Right lung (tissue), 5 donors: ENCODE results near the gene CHI3L1. TPM values are rescaled to one million over a fixed set of nuclear protein-coding genes. Genes with fewer than 3 reads are reported as not detected.

Experiments used
- DNase-seq, 2 donors: peaks; one replicate each; pipeline ENCODE4 v3.0.0-alpha.2; 2013
- polyA plus RNA-seq, 5 donors: library from polyadenylated mRNA; unstranded; fragments of 120-200 nt; gene quantifications; one replicate each; pipeline versions ENCODE4 v1.2.1 to v1.2.3, GENCODE V29; 2013; ENCODE audit warnings: inconsistent platforms in 1 of 5, low replicate concordance in 1 of 5; ENCODE audit not compliant: insufficient read length in 5 of 5, insufficient read depth in 1 of 5

Gene CHI3L1
- polyA plus RNA-seq, 5 donors = 0.43 to 1.6 (median 0.64) TPM

DNA sequence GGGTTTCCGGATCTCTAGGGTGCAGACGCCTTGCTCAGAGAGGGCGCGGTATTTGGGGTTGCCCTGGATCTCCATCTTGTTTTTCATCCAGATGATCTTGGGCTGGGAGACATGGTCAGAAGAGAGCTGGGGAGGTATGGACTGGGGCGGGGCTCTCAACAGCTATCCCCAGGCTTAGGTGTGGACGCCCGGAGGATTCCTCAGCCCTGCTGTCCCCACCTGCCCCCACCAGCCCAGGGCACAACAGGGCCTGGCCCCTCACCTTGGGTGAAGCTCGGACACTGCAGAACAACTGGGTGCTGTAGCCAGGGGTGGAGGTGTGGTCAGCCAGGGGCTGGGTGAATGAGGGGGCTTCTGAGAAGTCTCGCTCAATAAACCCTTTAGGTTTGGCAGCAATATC is 17.5 kb downstream of the CHI3L1 start:
- DNase-seq = no peak

DNA sequence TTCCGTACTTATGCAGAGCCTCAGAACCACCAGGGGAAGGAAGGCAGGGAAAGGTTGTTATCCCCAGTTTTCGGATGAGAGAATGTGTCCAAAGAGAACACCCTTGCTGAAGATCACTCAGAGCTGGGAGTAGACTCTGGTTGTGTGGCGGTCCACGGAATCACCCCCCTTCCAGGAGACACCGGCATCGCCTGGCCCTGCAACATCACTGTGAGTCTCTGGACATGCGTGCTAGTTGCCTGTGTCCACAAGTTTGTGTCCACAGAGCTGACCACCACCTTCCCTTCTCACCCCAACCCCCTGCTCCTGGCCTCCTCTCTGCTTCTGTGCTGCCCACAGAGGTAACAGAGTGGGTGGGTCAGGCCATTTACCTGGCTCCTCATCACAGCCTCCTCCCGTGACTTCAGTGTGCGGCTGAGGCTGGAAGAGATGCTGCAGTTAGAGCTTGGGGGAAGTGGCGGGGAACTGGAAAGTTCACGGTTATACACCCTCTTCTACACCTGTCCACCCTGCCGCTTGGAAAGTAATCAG is 18.2 kb downstream of the CHI3L1 start:
- no peak for DNase-seq

- no peak for DNase-seq
These were observed 18.6 kb downstream of the CHI3L1 start for GRCh38 chr1:203167913-203168200.

DNA sequence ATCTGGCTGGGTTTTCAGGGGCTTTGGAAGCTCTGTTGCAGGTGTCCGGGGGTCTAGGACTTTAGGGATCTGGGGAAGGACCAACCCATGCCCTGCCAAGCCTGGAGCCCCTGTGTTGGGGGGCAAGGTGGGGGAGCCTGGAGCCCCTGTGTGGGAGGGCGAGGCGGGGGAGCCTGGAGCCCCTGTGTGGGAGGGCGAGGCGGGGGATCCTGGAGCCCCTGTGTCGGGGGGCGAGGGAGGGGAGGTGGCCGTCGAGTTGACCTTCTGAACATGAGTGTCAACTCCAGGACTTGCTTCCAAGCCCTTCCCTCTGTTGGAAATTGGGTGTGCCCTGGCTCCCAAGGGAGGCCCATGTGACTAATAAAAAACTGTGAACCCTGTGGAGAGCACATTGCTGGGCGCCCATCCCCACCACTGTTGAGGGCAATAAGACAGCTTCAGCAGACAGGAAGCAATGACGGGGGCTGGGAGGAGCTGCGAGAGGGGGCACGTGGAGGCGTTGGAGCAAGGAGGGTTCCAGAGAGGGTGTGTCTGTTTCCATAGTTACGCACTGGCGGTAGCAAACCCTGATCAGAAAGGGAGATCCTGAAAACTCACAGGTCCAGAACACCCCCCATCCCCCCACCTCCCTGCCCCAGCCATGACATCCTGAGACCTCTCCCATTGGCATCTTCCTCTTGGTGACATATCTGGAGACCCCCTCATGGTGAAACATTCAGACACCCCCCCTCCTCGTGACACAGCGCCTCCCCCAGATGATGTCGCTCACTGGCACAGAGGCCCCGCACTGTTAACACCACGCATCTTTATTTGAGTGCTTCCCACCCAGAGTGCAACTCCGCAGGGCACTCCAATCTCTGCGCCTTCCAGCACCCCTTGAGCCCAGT is 19.2 kb downstream of the CHI3L1 start:
- DNase-seq = no peak

GRCh38 chr1:203166192-203166940 is 20.1 kb downstream of the CHI3L1 start:
- DNase-seq = no peak

- no peak for DNase-seq
These were observed 20.7 kb downstream of the CHI3L1 start for GRCh38 chr1:203165800-203166161.

- no peak for DNase-seq
These were observed 21.3 kb downstream of the CHI3L1 start for GRCh38 chr1:203165101-203165799.

GRCh38 chr1:203163891-203164635 is 22.4 kb downstream of the CHI3L1 start:
- no peak for DNase-seq

DNA sequence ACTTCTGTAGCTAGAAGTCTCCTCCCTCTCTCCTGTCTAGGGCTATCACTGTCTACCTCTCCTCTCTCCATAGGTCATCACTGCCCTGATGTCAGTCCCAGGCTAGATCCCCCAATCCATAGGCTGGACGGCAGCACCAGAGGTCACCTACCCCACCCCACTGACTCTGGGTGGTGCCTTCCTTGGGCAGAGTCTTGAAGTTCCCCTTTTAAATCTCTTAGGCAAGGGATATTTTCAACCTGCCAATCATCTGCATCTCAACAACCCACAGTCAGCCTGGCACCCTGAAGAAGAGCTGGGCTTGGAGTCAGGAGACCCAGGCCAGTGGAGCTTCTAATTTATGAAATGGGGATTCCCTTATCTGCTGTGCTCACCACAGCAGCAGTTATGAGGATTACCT is 24.1 kb downstream of the CHI3L1 start:
- DNase-seq = no peak

GRCh38 chr1:203161703-203162102 is 24.8 kb downstream of the CHI3L1 start:
- no peak for DNase-seq

DNA sequence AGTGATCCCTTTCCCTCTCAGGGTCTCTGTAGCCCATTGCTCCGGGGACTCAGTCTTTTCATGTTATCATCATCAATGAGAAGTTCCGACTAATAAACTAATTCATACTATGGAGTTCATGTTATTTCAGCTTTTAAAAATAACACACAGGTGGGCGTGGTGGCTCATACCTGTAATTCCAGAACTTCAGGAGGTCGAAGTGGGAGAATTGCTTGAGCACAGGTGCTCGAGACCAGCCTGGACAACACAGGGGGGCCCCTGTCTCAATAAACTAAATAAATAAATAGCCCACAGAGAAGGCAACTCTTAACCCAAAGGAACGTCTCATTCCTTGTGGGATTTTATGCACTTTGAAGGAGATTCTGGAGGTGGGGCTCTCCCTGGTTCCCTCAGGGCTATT is 25.3 kb downstream of the CHI3L1 start:
- no peak for DNase-seq

GRCh38 chr1:203159844-203160243 is 26.7 kb downstream of the CHI3L1 start:
- no peak for DNase-seq

GRCh38 chr1:203158960-203159665 is 27.4 kb downstream of the CHI3L1 start:
- DNase-seq = no peak

DNA sequence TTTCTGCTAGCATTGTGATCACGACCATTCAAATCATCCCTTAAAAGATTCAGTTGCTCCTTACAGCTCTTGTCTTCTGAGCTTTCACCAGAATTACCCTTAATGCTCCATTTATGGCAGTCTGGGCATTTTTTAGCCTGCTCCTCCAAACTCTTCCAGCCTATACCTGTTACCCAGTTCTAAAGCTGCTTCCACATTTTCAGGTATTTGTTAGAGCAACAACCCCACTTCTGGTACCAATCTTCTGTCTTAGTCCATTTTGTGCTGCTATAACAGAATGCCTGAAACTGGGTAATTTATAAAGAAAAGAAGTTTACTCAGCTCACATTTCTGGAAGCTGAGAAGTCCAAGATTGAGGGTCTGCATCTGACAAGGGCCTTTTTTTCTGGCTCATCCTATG is 28.1 kb downstream of the CHI3L1 start:
- DNase-seq = no peak

DNA sequence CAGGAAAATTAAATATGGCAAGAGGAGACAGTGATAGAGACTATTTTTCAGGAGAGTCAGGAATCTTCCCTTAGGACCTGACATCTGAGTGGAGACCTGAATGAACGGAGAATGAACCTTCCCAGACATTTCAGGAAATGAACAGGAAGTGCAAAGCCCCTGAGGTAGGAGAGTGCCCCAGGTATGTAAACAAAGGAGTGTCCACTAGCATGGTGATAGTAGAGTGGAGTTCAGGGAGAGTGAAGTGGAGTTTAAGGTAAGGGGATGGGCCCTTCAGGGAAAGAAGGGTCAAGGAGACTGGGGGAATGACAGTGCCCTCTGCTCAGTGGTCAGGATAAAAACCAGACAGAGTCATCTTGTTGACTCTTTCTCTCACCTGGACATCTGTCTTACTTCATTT is 30.2 kb downstream of the CHI3L1 start:
- DNase-seq = no peak

- no peak for DNase-seq
These were observed 32.3 kb downstream of the CHI3L1 start for GRCh38 chr1:203153989-203154821.

DNA sequence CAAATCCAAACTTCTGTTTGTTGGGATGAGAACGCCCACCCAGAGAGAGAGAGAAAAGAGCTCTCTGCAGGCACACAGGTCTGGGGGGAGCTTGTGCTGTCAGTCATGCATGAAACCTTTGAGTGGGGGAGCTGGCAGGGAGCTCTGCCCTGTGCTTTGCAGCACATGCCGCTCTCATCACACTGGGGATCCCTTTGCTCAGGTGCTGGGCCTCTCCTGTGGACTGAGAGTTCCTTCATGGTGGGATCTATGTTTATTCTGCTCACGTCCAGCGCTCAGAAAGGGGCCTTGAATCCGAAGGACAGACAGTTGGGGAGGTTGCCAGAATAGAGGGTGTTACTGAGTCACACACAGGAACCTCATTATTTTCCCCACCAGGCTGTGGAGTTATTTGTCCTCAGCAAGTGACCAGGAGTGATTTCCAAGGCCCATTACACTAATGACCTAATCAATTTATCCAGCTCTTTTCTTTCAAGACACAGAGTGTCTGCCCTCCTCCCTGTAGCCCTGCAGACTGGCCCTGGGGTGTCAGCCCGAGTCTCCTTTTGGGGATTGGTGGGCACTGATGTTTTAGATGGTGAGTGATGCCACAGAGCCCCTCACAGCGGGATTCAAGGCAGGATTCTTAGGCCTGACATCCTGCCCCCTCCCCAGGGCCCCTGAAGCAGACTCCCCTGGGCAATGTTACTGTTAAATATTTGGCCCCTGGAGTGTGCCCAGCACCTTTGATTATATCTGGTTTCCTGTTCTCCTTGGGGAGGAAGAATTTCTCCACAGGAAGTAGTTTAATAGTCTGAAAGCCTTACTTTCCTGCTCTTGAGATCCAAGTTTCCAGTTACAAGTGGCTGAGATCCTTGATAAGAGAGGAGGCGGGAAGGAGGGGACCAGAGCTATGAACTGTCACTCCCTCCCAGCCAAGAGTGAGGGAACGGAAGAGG is 33.2 kb downstream of the CHI3L1 start:
- no peak for DNase-seq

GRCh38 chr1:203152158-203153034 is 34.1 kb downstream of the CHI3L1 start:
- no peak for DNase-seq
